ENCODE results near the gene IRF2BP2.

Gene IRF2BP2

GRCh38 chr1:234555390-234556024 is 54.5 kb downstream of the IRF2BP2 start:
- H3K4me3 Mint-ChIP-seq, result no peak overlapping the region
- no peaks in the 10 kb centered on the region for H3K36me3 Mint-ChIP-seq
- H3K4me1 Mint-ChIP-seq, result no peaks in the 10 kb centered on the region
- no peaks in the 10 kb centered on the region for H3K9me3 Mint-ChIP-seq
- no peak for ATAC-seq
- no peaks in the 10 kb centered on the region for H3K27me3 Mint-ChIP-seq
- H3K27ac Mint-ChIP-seq, result no peak overlapping the region

- no peaks in the 10 kb centered on the region for H3K4me1 Mint-ChIP-seq
- no peaks in the 10 kb centered on the region for H3K27me3 Mint-ChIP-seq
- H3K4me3 Mint-ChIP-seq, result no peak overlapping the region
- H3K9me3 Mint-ChIP-seq, result no peaks in the 10 kb centered on the region
- no peak overlapping the region for H3K27ac Mint-ChIP-seq
- no peaks in the 10 kb centered on the region for H3K36me3 Mint-ChIP-seq
- no peak for ATAC-seq
Observed at GRCh38 chr1:234554698-234555311, 55.2 kb downstream of the IRF2BP2 start.

Data from stimulated activated memory B cell treated with anti-CD40 and anti-IgM and Interleukin-4, amounts not matched to agents 10 μg/mL and 1 μg/mL and 100 μg/mL, for 72 hours (primary cell).